HepG2 (cell line): Measurements from ENCODE around the gene SEMA4B. TPM values are rescaled to one million over a fixed set of nuclear protein-coding genes. Genes with fewer than 3 reads are reported as not detected.

Experiments
- ARID4A ChIP-seq: sonication (generic); formaldehyde crosslinking; IDR thresholded peaks from 2 replicates; pipeline ENCODE4 v1.5.0; 2020; ENCODE audit warnings: mild to moderate bottlenecking, missing genetic modification reagents, borderline replicate concordance
- ARNTL ChIP-seq: sonication (generic); formaldehyde crosslinking; IDR thresholded peaks from 2 replicates; pipeline ENCODE4 v1.4.0; 2020; ENCODE audit warnings: mild to moderate bottlenecking, missing genetic modification reagents
- CBFB ChIP-seq: sonication (generic); formaldehyde crosslinking; IDR thresholded peaks from 2 replicates; pipeline ENCODE4 v1.4.0; 2020; ENCODE audit warnings: missing genetic modification reagents
- DZIP1 ChIP-seq: sonication (generic); formaldehyde crosslinking; IDR thresholded peaks from 2 replicates; pipeline ENCODE4 v1.5.0; 2020; ENCODE audit warnings: mild to moderate bottlenecking, missing genetic modification reagents
- MIXL1 ChIP-seq: IDR thresholded peaks from 2 replicates; pipeline ENCODE4 v1.6.1; 2016
- PATZ1 ChIP-seq: sonication (generic); formaldehyde crosslinking; IDR thresholded peaks from 2 replicates; pipeline ENCODE4 v1.4.0; 2020; ENCODE audit warnings: missing genetic modification reagents
- SOX13 ChIP-seq, 3 experiments: fragments of 450-650 bp in 1 of 3; sonication (generic) in 1 of 3; formaldehyde crosslinking in 1 of 3; IDR thresholded peaks in 2 of 3; conservative IDR thresholded peaks in 1 of 3; 2 replicates each; pipeline versions ENCODE4 v1.5.0 to v1.6.1; 2016 to 2020; ENCODE audit warnings: antibody characterized with exemption in 1 of 3, mild to moderate bottlenecking in 1 of 3, missing compliant biosample characterization in 1 of 3, missing genetic modification reagents in 1 of 3, moderate library complexity in 1 of 3
- SP4 ChIP-seq: sonication (generic); formaldehyde crosslinking; IDR thresholded peaks from 2 replicates; pipeline ENCODE4 v1.8.1; 2023; ENCODE audit warnings: mild to moderate bottlenecking, missing genetic modification reagents
- ZFP36L1 ChIP-seq: sonication (generic); formaldehyde crosslinking; IDR thresholded peaks from 2 replicates; pipeline ENCODE4 v1.8.0; 2022; ENCODE audit warnings: mild to moderate bottlenecking, missing genetic modification reagents, moderate library complexity
- ZNF580 ChIP-seq: IDR thresholded peaks from 2 replicates; pipeline ENCODE4 v1.6.1; 2016; ENCODE audit warnings: low read depth, borderline replicate concordance
- ZNF768 ChIP-seq: sonication (generic); formaldehyde crosslinking; IDR thresholded peaks from 2 replicates; pipeline ENCODE4 v1.4.0; 2020; ENCODE audit warnings: missing genetic modification reagents
- ZNF883 ChIP-seq: sonication (generic); formaldehyde crosslinking; IDR thresholded peaks from 2 replicates; pipeline ENCODE4 v1.5.1; 2020; ENCODE audit warnings: mild to moderate bottlenecking, missing genetic modification reagents; ENCODE audit errors: not compliant biosample characterization
- polyA plus RNA-seq, 8 experiments: library from polyadenylated mRNA; depleted of rRNA in 3 of 8; stranded (reverse) in 7 of 8; unstranded in 1 of 8; fragments of >200 nt; fragmentation: Illumina TruSeq in 4 of 8; extraction: Trizol in 4 of 8; gene quantifications; 2 replicates each; pipeline versions ENCODE4 v1.2.1 to v1.2.3, GENCODE V29; 2011 to 2016; ENCODE audit warnings: low read depth in 4 of 8, missing spikeins in 1 of 8, mixed read lengths in 1 of 8; ENCODE audit not compliant: insufficient read depth in 1 of 8
- total RNA-seq, 5 experiments: library from RNA; depleted of rRNA; stranded (reverse); fragments of >200 nt; fragmentation: Illumina TruSeq; extraction: Trizol; gene quantifications; 2 replicates each; pipeline ENCODE4 v1.2.3, GENCODE V29; 2016; ENCODE audit warnings: low read depth in 1 of 5
- TF ChIP-seq, protein P1 (sequence below): sonication (generic); formaldehyde crosslinking; IDR thresholded peaks from 2 replicates; pipeline ENCODE4 v1.8.1; 2023; ENCODE audit warnings: mild to moderate bottlenecking, moderate library complexity, missing genetic modification reagents

The SEMA4B gene
- total and polyA plus RNA-seq, 2 of the 13 experiments (the other 11 are each of a cell fraction or from before 2014, with no cell fraction given): 2.1 to 17.0 TPM

- TF ChIP-seq ARID4A (CRISPR knock-in tag) (peak; percentile 92), SOX13 (IDR thresholded peaks at IDR 0.05) (no peak), SOX13 (CRISPR knock-in tag; conservative IDR thresholded peaks at IDR 0.05 in 1 of 2, IDR thresholded peaks at IDR 0.05 in 1 of 2) (0 out of 4 replicates have a peak, but pooled peaks of 1 of the 2 experiments have one; percentile 20), ZNF768 (CRISPR knock-in tag) (peak; percentile 60; the same call in 1 of the 2 replicates), ZFP36L1 (CRISPR knock-in tag) (peak; percentile 88), ZNF580 (CRISPR knock-in tag) (peak; percentile 88), MIXL1 (0 out of 2 replicates have a peak, but pooled peaks have one; percentile 33), SP4 (CRISPR knock-in tag) (peak; percentile 65), DZIP1 (CRISPR knock-in tag) (peak; percentile 76; the same call in 1 of the 2 replicates), ZNF883 (CRISPR knock-in tag) (peak; percentile 96), ARNTL (CRISPR knock-in tag) (peak; percentile 14; the same call in 1 of the 2 replicates), PATZ1 (peak; percentile 82), CBFB (0 out of 2 replicates have a peak, but pooled peaks have one; percentile 47)
- TF ChIP-seq, protein P1, sequence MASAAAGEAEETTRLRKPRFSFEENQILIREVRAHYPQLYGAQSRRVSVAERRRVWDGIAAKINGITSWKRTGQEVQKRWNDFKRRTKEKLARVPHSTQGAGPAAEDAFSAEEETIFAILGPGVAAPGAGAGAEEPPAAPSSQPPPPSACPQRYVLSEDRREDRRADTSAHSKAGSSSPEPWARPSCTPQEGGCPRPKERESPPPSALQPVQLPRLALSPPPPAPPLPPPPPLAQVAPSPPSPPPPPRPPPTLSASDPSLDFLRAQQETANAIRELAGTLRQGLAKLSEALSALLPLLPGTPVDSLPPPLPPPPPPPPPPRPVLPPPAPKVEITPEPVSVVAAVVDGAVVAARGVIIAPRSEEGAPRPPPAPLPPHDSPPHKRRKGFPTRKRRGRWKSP (CRISPR knock-in tag): peak; percentile 78; the same call in 1 of the 2 replicates
Observed at GRCh38 chr15:90265271-90266060, 64.3 kb downstream of the SEMA4B start, which contains the start of gene NGRN (continued).
